Esophagus muscularis mucosa (tissue), 4 donors: ENCODE data around the gene GFOD1. TPM values are rescaled to one million over a fixed set of nuclear protein-coding genes. Genes with fewer than 3 reads are reported as not detected.

Source experiments
- DNase-seq: peaks from one replicate; pipeline ENCODE4 v3.0.0-alpha.2; 2017; ENCODE audit errors: extremely low spot score
- H3K27ac ChIP-seq, 4 donors: fragments of 200-600 bp; sonication (generic); replicated peaks in 1 of 4; 1 replicate in 3 of 4; 2 replicates in 1 of 4; pipeline ENCODE4 v1.5.1; 2016 to 2019; ENCODE audit warnings: mild to moderate bottlenecking in 1 of 4
- H3K27me3 ChIP-seq, 4 donors: fragments of 200-600 bp; sonication (generic); one replicate each; pipeline versions ENCODE4 v1.5.1 to v1.6.0; 2016 to 2019
- H3K36me3 ChIP-seq, 4 donors: fragments of 200-600 bp; sonication (generic); one replicate each; pipeline ENCODE4 v1.5.1; 2016 to 2019
- H3K4me1 ChIP-seq, 4 donors: fragments of 200-600 bp; sonication (generic); one replicate each; pipeline ENCODE4 v1.5.1; 2016 to 2019
- H3K4me3 ChIP-seq, 4 donors: fragments of 200-600 bp; sonication (generic); 1 replicate in 2 of 4; 2 replicates in 2 of 4; pipeline ENCODE4 v1.5.1; 2016 to 2019; ENCODE audit warnings: mild to moderate bottlenecking in 4 of 4, moderate library complexity in 1 of 4
- H3K9me3 ChIP-seq, 4 donors: fragments of 200-600 bp; sonication (generic); 1 replicate in 3 of 4; 2 replicates in 1 of 4; pipeline ENCODE4 v1.5.1; 2016 to 2019
- EP300 ChIP-seq: sonication (generic); formaldehyde crosslinking; IDR thresholded peaks from one replicate; pipeline ENCODE4 v1.6.1; 2017; ENCODE audit warnings: antibody characterized with exemption
- POLR2A ChIP-seq: fragments of 450-650 bp; IDR thresholded peaks from one replicate; pipeline ENCODE4 v1.6.1; 2017; ENCODE audit warnings: antibody characterized with exemption, moderate library complexity, mild to moderate bottlenecking, low read depth
- POLR2AphosphoS5 ChIP-seq, 2 donors: sonication (generic); formaldehyde crosslinking; IDR thresholded peaks; one replicate each; pipeline ENCODE4 v1.6.1; 2017; ENCODE audit warnings: antibody characterized with exemption in 2 of 2
- WGBS: methylation state at CpG from one replicate; pipeline ENCODE4 v1.1.5; 2018; 5-methylcytosine and 5-hydroxymethylcytosine counted together
- intact Hi-C: fragments of 100-400 bp; cut with DNase I; formaldehyde crosslinking; loops from one replicate; pipeline ENCODE4 v1.15.1; 2023
- total RNA-seq, 4 donors: library from RNA; depleted of rRNA; stranded (reverse); fragments of >200 nt; gene quantifications; one replicate each; pipeline versions ENCODE4 v1.1.0 to v1.2.1, GENCODE V29; 2016
- TF ChIP-seq, protein P1 (sequence below), 3 experiments: fragments of 200-600 bp in 2 of 3; fragments of 450-650 bp in 1 of 3; sonication (generic) in 2 of 3; IDR thresholded peaks; one replicate each; pipeline ENCODE4 v1.5.1; 2017 to 2019; ENCODE audit warnings: antibody characterized with exemption in 3 of 3, mild to moderate bottlenecking in 2 of 3, moderate library complexity in 1 of 3

The GFOD1 gene
- total RNA-seq, 4 donors from 2014 or later, result 21.7 to 34.5 (median 25.8) TPM

DNA sequence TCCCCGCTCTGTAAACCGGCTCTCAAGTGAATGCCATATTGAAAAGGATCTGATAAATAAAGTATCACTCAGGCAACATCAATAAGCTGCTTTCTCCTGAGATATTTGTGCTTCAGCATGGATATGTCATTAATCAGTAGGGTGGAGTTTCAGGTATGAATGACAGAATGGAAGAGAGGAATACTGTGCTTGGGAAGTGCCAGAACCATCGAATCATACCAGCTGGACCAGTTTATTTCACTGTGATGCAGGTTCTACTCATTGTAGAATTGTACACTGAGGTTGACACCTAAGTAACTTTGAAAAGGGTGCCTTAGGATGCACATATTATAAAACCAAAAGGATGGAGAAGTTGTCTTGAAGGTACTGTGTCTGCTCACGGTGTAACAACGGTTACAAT, 141.2 kb downstream of the GFOD1 start:
- Histone ChIP-seq H3K4me1 (no peaks in the 10 kb centered on the region), H3K36me3 (no peaks in the 10 kb centered on the region), H3K4me3 (no peak overlapping the region), H3K27me3 (no peaks in the 10 kb centered on the region), H3K27ac (no peak overlapping the region), H3K9me3 (peaks cover 0 to 12% (median 3%) of the 10 kb centered on the region in 4 donors)
- intact Hi-C loops, result no loop called here
- no peak for DNase-seq
- TF ChIP-seq, protein P1, sequence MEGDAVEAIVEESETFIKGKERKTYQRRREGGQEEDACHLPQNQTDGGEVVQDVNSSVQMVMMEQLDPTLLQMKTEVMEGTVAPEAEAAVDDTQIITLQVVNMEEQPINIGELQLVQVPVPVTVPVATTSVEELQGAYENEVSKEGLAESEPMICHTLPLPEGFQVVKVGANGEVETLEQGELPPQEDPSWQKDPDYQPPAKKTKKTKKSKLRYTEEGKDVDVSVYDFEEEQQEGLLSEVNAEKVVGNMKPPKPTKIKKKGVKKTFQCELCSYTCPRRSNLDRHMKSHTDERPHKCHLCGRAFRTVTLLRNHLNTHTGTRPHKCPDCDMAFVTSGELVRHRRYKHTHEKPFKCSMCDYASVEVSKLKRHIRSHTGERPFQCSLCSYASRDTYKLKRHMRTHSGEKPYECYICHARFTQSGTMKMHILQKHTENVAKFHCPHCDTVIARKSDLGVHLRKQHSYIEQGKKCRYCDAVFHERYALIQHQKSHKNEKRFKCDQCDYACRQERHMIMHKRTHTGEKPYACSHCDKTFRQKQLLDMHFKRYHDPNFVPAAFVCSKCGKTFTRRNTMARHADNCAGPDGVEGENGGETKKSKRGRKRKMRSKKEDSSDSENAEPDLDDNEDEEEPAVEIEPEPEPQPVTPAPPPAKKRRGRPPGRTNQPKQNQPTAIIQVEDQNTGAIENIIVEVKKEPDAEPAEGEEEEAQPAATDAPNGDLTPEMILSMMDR (IDR thresholded peaks at IDR 0.05), result no peak
- no peak for TF ChIP-seq POLR2AphosphoS5 (IDR thresholded peaks at IDR 0.05)
- TF ChIP-seq EP300, result no peak
- no peak for TF ChIP-seq POLR2A
- 86% methylated on average over 5 of the region's 5 CpGs for WGBS

DNA sequence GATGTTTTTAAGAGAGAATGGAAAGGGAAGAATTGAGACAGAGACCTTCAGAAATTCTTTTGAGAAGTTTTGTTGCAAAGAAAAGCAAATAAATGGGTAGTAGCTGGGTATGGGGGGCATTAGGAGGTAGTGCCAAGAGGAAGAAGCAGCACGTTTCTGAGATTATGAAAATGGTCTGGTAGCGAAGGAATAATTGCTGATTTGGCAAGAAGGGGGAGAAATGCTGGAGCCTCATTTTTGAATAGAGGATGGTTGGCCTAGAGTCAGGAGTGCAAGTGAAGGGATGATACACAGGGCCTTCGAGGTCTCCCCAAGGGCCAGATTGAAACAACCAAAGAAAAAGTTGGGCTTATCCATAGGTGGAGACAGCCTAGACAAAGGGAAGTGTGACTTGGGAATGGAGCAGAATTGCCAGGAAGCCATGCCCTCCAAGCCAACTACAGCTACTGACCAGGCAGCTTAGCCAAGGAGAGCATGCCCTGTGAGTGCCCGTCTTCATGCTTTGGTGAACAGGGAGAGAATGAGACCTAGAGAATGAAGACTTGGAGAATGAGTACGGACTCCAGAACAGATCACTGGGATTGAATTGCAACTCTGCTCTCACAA, 144.9 kb downstream of the GFOD1 start:
- intact Hi-C loops, result loop anchor here (5.0 kb wide), 1 partner anchor 35 kb away; no protein-coding TSS in a partner anchor
- DNase-seq, result no peak
- Histone ChIP-seq H3K36me3 (no peaks in the 10 kb centered on the region), H3K27me3 (no peaks in the 10 kb centered on the region), H3K9me3 (peaks cover 0 to 13% (median 3%) of the 10 kb centered on the region in 4 donors), H3K4me1 (no peaks in the 10 kb centered on the region), H3K4me3 (no peak overlapping the region), H3K27ac (no peak overlapping the region)
- WGBS, result 72% methylated on average over 5 of the region's 5 CpGs
- no peak for TF ChIP-seq EP300
- no peak for TF ChIP-seq POLR2AphosphoS5 (IDR thresholded peaks at IDR 0.05)
- TF ChIP-seq, protein P1 (IDR thresholded peaks at IDR 0.05), result no peak
- TF ChIP-seq POLR2A, result no peak

DNA sequence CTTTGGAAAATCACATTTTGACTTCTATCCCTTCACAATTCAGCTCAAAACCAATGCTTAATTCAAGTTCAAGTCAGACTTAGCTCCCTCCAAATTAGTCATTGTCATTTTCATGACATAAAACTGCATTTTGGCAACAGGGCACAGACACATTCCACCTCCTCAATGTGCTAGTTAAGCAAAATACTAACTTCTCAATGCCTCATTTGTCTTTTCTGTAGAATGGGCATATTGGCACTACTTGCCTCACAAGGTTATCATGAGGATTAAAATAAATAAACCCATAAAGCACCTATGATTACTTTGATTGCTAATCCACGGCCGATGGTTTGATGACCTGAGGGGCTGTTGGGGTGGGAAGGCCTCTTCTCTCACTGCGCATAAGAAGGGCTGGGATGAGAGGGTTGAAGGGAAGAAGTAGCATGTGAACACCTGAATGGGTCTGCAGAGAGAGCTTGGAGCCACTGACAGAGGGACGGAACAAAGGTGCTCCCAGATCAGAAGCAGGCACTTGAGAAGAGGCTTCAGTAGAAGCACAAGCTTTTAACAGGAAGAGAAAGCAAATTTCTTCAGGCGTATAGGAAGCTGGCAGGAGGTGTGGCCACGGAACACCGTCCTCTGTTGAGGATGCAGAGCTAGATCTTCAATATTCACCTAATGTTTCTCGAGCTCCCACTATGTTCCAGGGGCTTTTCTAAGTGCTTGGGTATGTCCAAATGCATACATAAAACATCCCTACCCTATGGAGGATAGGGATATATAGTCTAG, 147.4 kb downstream of the GFOD1 start:
- Histone ChIP-seq H3K4me1 (peaks cover 0 to 6% (median 2%) of the 10 kb centered on the region in 4 donors), H3K4me3 (no peak overlapping the region), H3K27ac (no peak overlapping the region), H3K27me3 (no peaks in the 10 kb centered on the region), H3K36me3 (no peaks in the 10 kb centered on the region), H3K9me3 (peaks cover 0 to 13% (median 3%) of the 10 kb centered on the region in 4 donors)
- TF ChIP-seq, protein P1 (IDR thresholded peaks at IDR 0.05), result no peak
- TF ChIP-seq POLR2AphosphoS5 (IDR thresholded peaks at IDR 0.05) (no peak), POLR2A (no peak), EP300 (no peak)
- no peak for DNase-seq
- WGBS, result 88% methylated on average over 8 of the region's 8 CpGs
- intact Hi-C loops, result loop anchor here (5.0 kb wide), 3 partner anchors 37 to 237 kb away; partner anchors contain the start of gene GFOD1

DNA sequence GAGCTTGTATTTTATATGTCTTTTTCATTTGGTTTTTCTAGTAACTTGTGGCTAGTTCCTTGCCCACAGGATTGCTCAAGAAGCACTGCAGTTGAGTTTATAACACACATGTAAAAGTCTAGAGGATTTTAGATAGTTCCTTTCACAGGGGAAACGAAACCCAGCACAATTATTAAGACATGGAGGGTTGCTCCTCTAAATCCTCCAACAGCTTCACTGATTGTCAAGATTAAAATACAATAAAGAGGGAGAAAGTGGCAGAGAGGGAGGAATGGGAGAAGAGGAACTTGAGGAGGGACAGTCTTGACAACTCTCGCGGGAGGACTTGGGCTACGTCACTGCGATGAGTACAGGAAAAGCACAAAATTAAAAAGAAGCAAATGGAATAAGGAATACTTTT, 149.4 kb downstream of the GFOD1 start:
- WGBS, result 85% methylated on average over 5 of the region's 5 CpGs
- no peak for DNase-seq
- Histone ChIP-seq H3K36me3 (no peaks in the 10 kb centered on the region), H3K4me1 (peaks cover 0 to 6% (median 2%) of the 10 kb centered on the region in 4 donors), H3K9me3 (peaks cover 0 to 13% (median 3%) of the 10 kb centered on the region in 4 donors), H3K27ac (no peak overlapping the region), H3K4me3 (no peak overlapping the region), H3K27me3 (no peaks in the 10 kb centered on the region)
- no peak for TF ChIP-seq POLR2AphosphoS5 (IDR thresholded peaks at IDR 0.05)
- no peak for TF ChIP-seq POLR2A
- TF ChIP-seq, protein P1 (IDR thresholded peaks at IDR 0.05), result no peak
- TF ChIP-seq EP300, result no peak
- intact Hi-C loops, result loop anchor here (5.0 kb wide), 2 partner anchors 149 to 239 kb away; partner anchors contain the start of gene GFOD1
